Measurements from ENCODE around the gene GHITM.

DNA sequence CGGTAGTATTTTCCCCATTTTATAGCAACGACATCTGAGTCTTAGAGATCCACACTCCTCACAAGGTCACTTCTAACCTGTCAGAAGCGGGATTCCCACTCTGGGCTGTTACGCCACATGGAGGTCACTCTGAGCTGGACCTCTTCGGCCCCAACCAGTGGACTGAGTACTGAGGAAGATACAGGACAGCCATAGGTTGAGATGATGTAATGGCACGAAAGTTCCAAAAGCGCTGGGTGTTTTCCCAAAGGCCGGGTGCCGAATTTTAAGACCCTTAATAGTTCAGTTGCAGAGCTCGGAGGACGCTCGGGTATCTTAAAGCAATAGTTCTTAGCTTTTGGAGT is 699 bp downstream of the GHITM start:
- no peak for TF ChIP-seq POLR2AphosphoS5 (IDR thresholded peaks at IDR 0.05; ENCODE audit: insufficient read depth in 1 of 2, low read depth in 1 of 2)
- TF ChIP-seq, protein P1, sequence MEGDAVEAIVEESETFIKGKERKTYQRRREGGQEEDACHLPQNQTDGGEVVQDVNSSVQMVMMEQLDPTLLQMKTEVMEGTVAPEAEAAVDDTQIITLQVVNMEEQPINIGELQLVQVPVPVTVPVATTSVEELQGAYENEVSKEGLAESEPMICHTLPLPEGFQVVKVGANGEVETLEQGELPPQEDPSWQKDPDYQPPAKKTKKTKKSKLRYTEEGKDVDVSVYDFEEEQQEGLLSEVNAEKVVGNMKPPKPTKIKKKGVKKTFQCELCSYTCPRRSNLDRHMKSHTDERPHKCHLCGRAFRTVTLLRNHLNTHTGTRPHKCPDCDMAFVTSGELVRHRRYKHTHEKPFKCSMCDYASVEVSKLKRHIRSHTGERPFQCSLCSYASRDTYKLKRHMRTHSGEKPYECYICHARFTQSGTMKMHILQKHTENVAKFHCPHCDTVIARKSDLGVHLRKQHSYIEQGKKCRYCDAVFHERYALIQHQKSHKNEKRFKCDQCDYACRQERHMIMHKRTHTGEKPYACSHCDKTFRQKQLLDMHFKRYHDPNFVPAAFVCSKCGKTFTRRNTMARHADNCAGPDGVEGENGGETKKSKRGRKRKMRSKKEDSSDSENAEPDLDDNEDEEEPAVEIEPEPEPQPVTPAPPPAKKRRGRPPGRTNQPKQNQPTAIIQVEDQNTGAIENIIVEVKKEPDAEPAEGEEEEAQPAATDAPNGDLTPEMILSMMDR (IDR thresholded peaks at IDR 0.05), result no peak
- no peak for TF ChIP-seq POLR2A (IDR thresholded peaks at IDR 0.05)

Data from vagina (tissue), 2 donors.